ENCODE data around the gene TENM3.

GRCh38 chr4:182230256-182230655, 12.9 kb upstream of the TENM3 start:
- TF ChIP-seq, protein P1, sequence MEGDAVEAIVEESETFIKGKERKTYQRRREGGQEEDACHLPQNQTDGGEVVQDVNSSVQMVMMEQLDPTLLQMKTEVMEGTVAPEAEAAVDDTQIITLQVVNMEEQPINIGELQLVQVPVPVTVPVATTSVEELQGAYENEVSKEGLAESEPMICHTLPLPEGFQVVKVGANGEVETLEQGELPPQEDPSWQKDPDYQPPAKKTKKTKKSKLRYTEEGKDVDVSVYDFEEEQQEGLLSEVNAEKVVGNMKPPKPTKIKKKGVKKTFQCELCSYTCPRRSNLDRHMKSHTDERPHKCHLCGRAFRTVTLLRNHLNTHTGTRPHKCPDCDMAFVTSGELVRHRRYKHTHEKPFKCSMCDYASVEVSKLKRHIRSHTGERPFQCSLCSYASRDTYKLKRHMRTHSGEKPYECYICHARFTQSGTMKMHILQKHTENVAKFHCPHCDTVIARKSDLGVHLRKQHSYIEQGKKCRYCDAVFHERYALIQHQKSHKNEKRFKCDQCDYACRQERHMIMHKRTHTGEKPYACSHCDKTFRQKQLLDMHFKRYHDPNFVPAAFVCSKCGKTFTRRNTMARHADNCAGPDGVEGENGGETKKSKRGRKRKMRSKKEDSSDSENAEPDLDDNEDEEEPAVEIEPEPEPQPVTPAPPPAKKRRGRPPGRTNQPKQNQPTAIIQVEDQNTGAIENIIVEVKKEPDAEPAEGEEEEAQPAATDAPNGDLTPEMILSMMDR (IDR thresholded peaks at IDR 0.05): no peak
- TF ChIP-seq POLR2A (IDR thresholded peaks at IDR 0.05): no peak

Measured in adrenal gland (tissue), 5 donors.